GM12801 (cell line): ENCODE results near the gene ABCC11.

ENCODE experiments used
- CTCF ChIP-seq: IDR thresholded peaks from one replicate; pipeline ENCODE4 v1.5.1; 2011; ENCODE audit warnings: control low read depth; ENCODE audit not compliant: insufficient read length; ENCODE audit errors: extremely low read depth

ABCC11 gene

GRCh38 chr16:48124266-48124665 lies 123.1 kb downstream of the ABCC11 start:
- no peak for TF ChIP-seq CTCF

GRCh38 chr16:48123104-48123788 lies 124.1 kb downstream of the ABCC11 start:
- TF ChIP-seq CTCF, result no peak

- no peak for TF ChIP-seq CTCF
Observed at GRCh38 chr16:48121276-48121675, 126.1 kb downstream of the ABCC11 start.

- TF ChIP-seq CTCF, result no peak
Observed at GRCh38 chr16:48118841-48119240, 128.5 kb downstream of the ABCC11 start.

- no peak for TF ChIP-seq CTCF
Observed at GRCh38 chr16:48117217-48118105, 129.9 kb downstream of the ABCC11 start.
